ENCODE data around the gene CRIM1.

GRCh38 chr2:36354811-36355150, 797 bp upstream of the CRIM1 start:
- TF ChIP-seq POLR2A (IDR thresholded peaks at IDR 0.05) (no peak), CTCF (IDR thresholded peaks at IDR 0.05) (no peak)
